Naive B cell (primary cell): Measurements from ENCODE around the gene LY9. TPM values are rescaled to one million over a fixed set of nuclear protein-coding genes. Genes with fewer than 3 reads are reported as not detected.
"Not testable (repeated sequence)": the region's sequence is repeated elsewhere in the genome, so short reads cannot be mapped to it uniquely, and the experiment has no call there.

Experiments
- ATAC-seq, 2 donors: fragments of 150-1000 bp; cut with Tn5 transposase; 2 replicates each; pipeline ENCODE4 v1.10.0; 2021; ENCODE audit warnings: low read depth in 2 of 2, mild to moderate bottlenecking in 2 of 2, moderate library complexity in 2 of 2
- DNase-seq: peaks from one replicate; pipeline ENCODE4 v3.0.0; 2022
- H3K27ac Mint-ChIP-seq, 6 donors: one replicate each; pipeline ENCODE4 v1.8.0; 2020 to 2022; ENCODE audit warnings: mild to moderate bottlenecking in 6 of 6, mixed read lengths in 6 of 6, moderate library complexity in 5 of 6, inconsistent platforms in 2 of 6
- H3K27me3 Mint-ChIP-seq, 3 donors: one replicate each; pipeline ENCODE4 v1.8.0; 2021 to 2022; ENCODE audit warnings: mixed read lengths in 3 of 3, mild to moderate bottlenecking in 1 of 3
- H3K36me3 Mint-ChIP-seq, 2 donors: one replicate each; pipeline ENCODE4 v1.8.0; 2020 to 2022; ENCODE audit warnings: mixed read lengths in 2 of 2, inconsistent platforms in 1 of 2, mild to moderate bottlenecking in 1 of 2
- H3K4me1 Mint-ChIP-seq, 3 donors: one replicate each; pipeline ENCODE4 v1.8.0; 2020 to 2022; ENCODE audit warnings: mixed read lengths in 3 of 3, inconsistent platforms in 1 of 3, mild to moderate bottlenecking in 1 of 3, moderate library complexity in 1 of 3
- H3K4me3 Mint-ChIP-seq, 8 donors: one replicate each; pipeline ENCODE4 v1.8.0; 2020 to 2022; ENCODE audit warnings: mild to moderate bottlenecking in 8 of 8, mixed read lengths in 8 of 8, moderate library complexity in 8 of 8, inconsistent platforms in 2 of 8
- H3K9me3 Mint-ChIP-seq, 7 donors: one replicate each; pipeline ENCODE4 v1.8.0; 2020 to 2022; ENCODE audit warnings: mixed read lengths in 7 of 7, mild to moderate bottlenecking in 5 of 7, inconsistent platforms in 2 of 7, moderate library complexity in 1 of 7
- polyA plus RNA-seq, 6 donors: library from polyadenylated mRNA; unstranded; fragments of 300-500 nt; fragmentation: Illumina TruSeq; gene quantifications; one replicate each; pipeline ENCODE4 v1.2.3, GENCODE V29; 2021; ENCODE audit warnings: low read depth in 6 of 6

Gene LY9
- polyA plus RNA-seq, 6 donors from 2014 or later, result 143 to 230 (median 167) TPM

GRCh38 chr1:160858507-160858906, 62.5 kb downstream of the LY9 start:
- DNase-seq (no peak), ATAC-seq (no peak)
- no peak overlapping the region for H3K27ac Mint-ChIP-seq
- H3K4me3 Mint-ChIP-seq, result no peak overlapping the region
- H3K4me1 Mint-ChIP-seq, result peaks cover 10 to 22% (median 17%) of the 10 kb centered on the region in 3 donors
- no peaks in the 10 kb centered on the region for H3K9me3 Mint-ChIP-seq
- peaks cover 3 to 9% (median 6%) of the 10 kb centered on the region in 3 donors for H3K27me3 Mint-ChIP-seq
- no peaks in the 10 kb centered on the region for H3K36me3 Mint-ChIP-seq

- no peak overlapping the region for H3K27ac Mint-ChIP-seq
- H3K4me3 Mint-ChIP-seq, result no peak overlapping the region
- no peaks in the 10 kb centered on the region for H3K36me3 Mint-ChIP-seq
- no peaks in the 10 kb centered on the region for H3K9me3 Mint-ChIP-seq
- H3K27me3 Mint-ChIP-seq, result peaks cover 3 to 9% (median 6%) of the 10 kb centered on the region in 3 donors
- ATAC-seq (no peak), DNase-seq (no peak)
- H3K4me1 Mint-ChIP-seq, result peaks cover 17 to 28% (median 23%) of the 10 kb centered on the region in 3 donors
Measured at GRCh38 chr1:160859166-160859565, 63.2 kb downstream of the LY9 start.

GRCh38 chr1:160860840-160861505, 65.0 kb downstream of the LY9 start:
- Mint-ChIP-seq H3K4me1 (peaks cover 19 to 28% (median 23%) of the 10 kb centered on the region in 3 donors), H3K27ac (no peak overlapping the region), H3K4me3 (peak overlapping the region in 1 of 8 donors; percentile 64), H3K36me3 (no peaks in the 10 kb centered on the region), H3K27me3 (peaks cover 3 to 9% (median 6%) of the 10 kb centered on the region in 3 donors), H3K9me3 (no peaks in the 10 kb centered on the region)
- no peak for ATAC-seq
- DNase-seq, result no peak

- Mint-ChIP-seq H3K4me3 (peak within 1 kb of the TSS in 4 of 8 donors; percentile 0 to 63 (median 29)), H3K9me3 (no peaks in the 10 kb centered on the region), H3K4me1 (peaks cover 19 to 28% (median 23%) of the 10 kb centered on the region in 3 donors), H3K36me3 (no peaks in the 10 kb centered on the region), H3K27me3 (peaks cover 3 to 9% (median 6%) of the 10 kb centered on the region in 3 donors), H3K27ac (peak within 1 kb of the TSS in 4 of 6 donors; percentile 54 to 94 (median 78))
- ATAC-seq (peak; percentile 69 to 81), DNase-seq (no peak)
Measured at GRCh38 chr1:160862203-160863060, 66.5 kb downstream of the LY9 start, which contains the start of gene CD244. Gene CD244, minus strand, starts transcription at chr1:160862887. Its CDS starts 210 bp downstream, at chr1:160862677.

GRCh38 chr1:160863061-160863773, 67.2 kb downstream of the LY9 start:
- Mint-ChIP-seq H3K9me3 (peaks cover 0 to 3% (median 0%) of the 10 kb centered on the region in 7 donors), H3K27me3 (peaks cover 3 to 9% (median 6%) of the 10 kb centered on the region in 3 donors), H3K27ac (peak overlapping the region in 4 of 6 donors; percentile 54 to 94 (median 78)), H3K4me1 (peaks cover 24 to 35% (median 28%) of the 10 kb centered on the region in 3 donors), H3K4me3 (peak overlapping the region in 4 of 8 donors; percentile 0 to 63 (median 29)), H3K36me3 (no peaks in the 10 kb centered on the region)
- DNase-seq, result no peak
- no peak for ATAC-seq

GRCh38 chr1:160863774-160864131, 67.8 kb downstream of the LY9 start:
- no peak for DNase-seq
- H3K4me1 Mint-ChIP-seq, result peaks cover 24 to 37% (median 29%) of the 10 kb centered on the region in 3 donors
- no peaks in the 10 kb centered on the region for H3K36me3 Mint-ChIP-seq
- H3K4me3 Mint-ChIP-seq, result peak overlapping the region in 4 of 8 donors; percentile 25 to 76 (median 46)
- peak in 1 of 2 donors; percentile 31 for ATAC-seq
- peaks cover 0 to 6% (median 4%) of the 10 kb centered on the region in 3 donors for H3K27me3 Mint-ChIP-seq
- peak overlapping the region in 4 of 6 donors; percentile 44 to 94 (median 73) for H3K27ac Mint-ChIP-seq
- H3K9me3 Mint-ChIP-seq, result peaks cover 0 to 3% (median 0%) of the 10 kb centered on the region in 7 donors

GRCh38 chr1:160864173-160864572, 68.2 kb downstream of the LY9 start:
- Mint-ChIP-seq H3K36me3 (no peaks in the 10 kb centered on the region), H3K9me3 (peaks cover 0 to 3% (median 0%) of the 10 kb centered on the region in 7 donors), H3K4me1 (peaks cover 24 to 37% (median 29%) of the 10 kb centered on the region in 3 donors), H3K4me3 (peak overlapping the region in 1 of 8 donors; percentile 29), H3K27me3 (peaks cover 0 to 1% (median 0%) of the 10 kb centered on the region in 3 donors), H3K27ac (peak overlapping the region in 3 of 6 donors; percentile 45 to 92 (median 54))
- no peak for DNase-seq
- no peak for ATAC-seq

GRCh38 chr1:160865337-160865736, 69.4 kb downstream of the LY9 start:
- peaks cover 24 to 37% (median 29%) of the 10 kb centered on the region in 3 donors for H3K4me1 Mint-ChIP-seq
- no peak overlapping the region for H3K4me3 Mint-ChIP-seq
- no peak overlapping the region for H3K27ac Mint-ChIP-seq
- no peaks in the 10 kb centered on the region for H3K27me3 Mint-ChIP-seq
- ATAC-seq (no peak), DNase-seq (no peak)
- peaks cover 0 to 3% (median 0%) of the 10 kb centered on the region in 7 donors for H3K9me3 Mint-ChIP-seq
- H3K36me3 Mint-ChIP-seq, result no peaks in the 10 kb centered on the region

- peak overlapping the region in 1 of 6 donors; percentile 51 for H3K27ac Mint-ChIP-seq
- H3K9me3 Mint-ChIP-seq, result peaks cover 0 to 3% (median 0%) of the 10 kb centered on the region in 7 donors
- no peaks in the 10 kb centered on the region for H3K27me3 Mint-ChIP-seq
- H3K4me3 Mint-ChIP-seq, result no peak overlapping the region
- no peak for ATAC-seq
- H3K36me3 Mint-ChIP-seq, result no peaks in the 10 kb centered on the region
- DNase-seq, result no peak
- H3K4me1 Mint-ChIP-seq, result peaks cover 24 to 34% (median 29%) of the 10 kb centered on the region in 3 donors
Measured at GRCh38 chr1:160866001-160866694, 70.2 kb downstream of the LY9 start.

GRCh38 chr1:160866695-160867260, 70.8 kb downstream of the LY9 start:
- DNase-seq, result no peak
- no peaks in the 10 kb centered on the region for H3K27me3 Mint-ChIP-seq
- H3K4me3 Mint-ChIP-seq, result no peak overlapping the region
- no peak for ATAC-seq
- no peaks in the 10 kb centered on the region for H3K36me3 Mint-ChIP-seq
- peaks cover 0 to 3% (median 0%) of the 10 kb centered on the region in 7 donors for H3K9me3 Mint-ChIP-seq
- H3K27ac Mint-ChIP-seq, result no peak overlapping the region
- peaks cover 24 to 30% (median 29%) of the 10 kb centered on the region in 3 donors for H3K4me1 Mint-ChIP-seq

GRCh38 chr1:160867651-160868050, 71.7 kb downstream of the LY9 start:
- not testable (repeated sequence) for H3K36me3 Mint-ChIP-seq, ATAC-seq, H3K27me3 Mint-ChIP-seq, H3K9me3 Mint-ChIP-seq, H3K4me3 Mint-ChIP-seq, DNase-seq
- H3K4me1 Mint-ChIP-seq, result peaks cover 19 to 22% (median 20%) of the 10 kb centered on the region in 3 donors
- H3K27ac Mint-ChIP-seq, result peak overlapping the region in 1 of 6 donors; percentile 2

- peak overlapping the region in 2 of 6 donors; percentile 34 to 50 for H3K27ac Mint-ChIP-seq
- ATAC-seq (peak; percentile 46 to 67), DNase-seq (no peak)
Measured at GRCh38 chr1:160868141-160868540, 72.2 kb downstream of the LY9 start.

More at GRCh38 chr1:160868141-160868540, 72.2 kb downstream of the LY9 start:
- peaks cover 15 to 17% (median 15%) of the 10 kb centered on the region in 3 donors for H3K4me1 Mint-ChIP-seq
- H3K4me3 Mint-ChIP-seq, result no peak overlapping the region
- no peaks in the 10 kb centered on the region for H3K36me3 Mint-ChIP-seq
- H3K27me3 Mint-ChIP-seq, result no peaks in the 10 kb centered on the region
- peaks cover 0 to 3% (median 0%) of the 10 kb centered on the region in 7 donors for H3K9me3 Mint-ChIP-seq
